Testis (tissue), 3 donors: ENCODE results near the gene PLAC8. TPM values are rescaled to one million over a fixed set of nuclear protein-coding genes. Genes with fewer than 3 reads are reported as not detected.

Source experiments
- DNase-seq: peaks from one replicate; pipeline ENCODE4 v3.0.0-alpha.2; 2019
- H3K27ac ChIP-seq, 2 donors: fragments of 200-600 bp; sonication (generic); one replicate each; pipeline ENCODE4 v1.5.1; 2019
- H3K27me3 ChIP-seq: fragments of 200-600 bp; sonication (generic); one replicate; pipeline ENCODE4 v1.5.1; 2019
- H3K36me3 ChIP-seq: fragments of 200-600 bp; sonication (generic); one replicate; pipeline ENCODE4 v1.5.1; 2017; ENCODE audit warnings: low read depth; ENCODE audit errors: missing control alignments
- H3K4me1 ChIP-seq: fragments of 200-600 bp; sonication (generic); one replicate; pipeline ENCODE4 v1.5.1; 2019
- H3K4me3 ChIP-seq, 2 donors: fragments of 200-600 bp; sonication (generic); one replicate each; pipeline ENCODE4 v1.5.1; 2017 to 2019
- H3K9me3 ChIP-seq: fragments of 200-600 bp; sonication (generic); one replicate; pipeline ENCODE4 v1.5.1; 2017
- CTCF ChIP-seq, 3 experiments: fragments of 450-650 bp in 2 of 3; fragments of 200-600 bp in 1 of 3; sonication (generic) in 1 of 3; IDR thresholded peaks; one replicate each; pipeline ENCODE4 v1.5.1; 2016 to 2019; ENCODE audit warnings: antibody characterized with exemption in 3 of 3, mild to moderate bottlenecking in 2 of 3, moderate library complexity in 1 of 3
- POLR2A ChIP-seq: fragments of 450-650 bp; IDR thresholded peaks from one replicate; pipeline ENCODE4 v1.6.1; 2017; ENCODE audit warnings: antibody characterized with exemption, mild to moderate bottlenecking, moderate library complexity
- WGBS, 2 donors: methylation state at CpG; one replicate each; pipeline ENCODE4 v1.1.5; 2018; 5-methylcytosine and 5-hydroxymethylcytosine counted together
- intact Hi-C: fragments of 100-400 bp; cut with DNase I; formaldehyde crosslinking; loops from one replicate; pipeline ENCODE4 v1.15.1; 2023; ENCODE audit warnings: low total_unique reads
- polyA plus RNA-seq: library from polyadenylated mRNA; stranded (reverse); fragments of 350-450 nt; fragmentation: Illumina TruSeq; extraction: RNeasy Lipid Tissue Mini Kit (QIAGEN cat#74804); gene quantifications from one replicate; pipeline ENCODE4 v1.2.3, GENCODE V29; 2014; ENCODE audit warnings: low read depth, low replicate concordance; ENCODE audit not compliant: insufficient read depth
- total RNA-seq, 2 donors: library from RNA; depleted of rRNA; stranded (reverse); fragments of >200 nt; gene quantifications; one replicate each; pipeline ENCODE4 v1.2.3, GENCODE V29; 2016

PLAC8 gene
- total and polyA plus RNA-seq, 3 donors from 2014 or later: 0.55 to 2.0 (median 1.3) TPM

DNA sequence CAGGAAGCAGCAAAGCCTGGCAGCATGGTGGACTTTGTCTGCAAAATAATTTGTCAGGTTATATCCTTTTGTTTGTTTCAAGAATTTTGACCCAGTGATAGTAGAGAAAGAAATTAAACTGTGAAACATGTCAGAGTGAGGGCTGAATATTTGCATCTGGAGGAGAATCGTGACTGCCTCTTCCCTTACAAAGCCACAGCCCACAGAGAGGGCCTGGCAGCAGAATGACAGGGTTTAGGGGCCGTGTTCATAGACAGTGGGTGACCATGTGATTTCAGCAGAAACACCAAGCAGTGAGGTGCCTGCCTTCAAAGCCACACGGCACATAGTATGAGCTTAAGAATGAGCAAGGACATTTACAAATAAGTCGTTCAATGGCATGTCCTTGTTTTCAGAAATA lies 24.4 kb upstream of the PLAC8 start:
- H3K36me3 ChIP-seq: no peaks in the 10 kb centered on the region
- TF ChIP-seq CTCF (IDR thresholded peaks at IDR 0.05) (no peak), POLR2A (no peak)
- H3K27ac ChIP-seq: no peak overlapping the region
- no peak for DNase-seq
- no peaks in the 10 kb centered on the region for H3K4me1 ChIP-seq
- no peaks in the 10 kb centered on the region for H3K9me3 ChIP-seq
- no peak overlapping the region for H3K4me3 ChIP-seq
- intact Hi-C loops: no loop called here
- 69 to 79% methylated on average over 4 of the region's 4 CpGs for WGBS, 2 donors
- H3K27me3 ChIP-seq: no peaks in the 10 kb centered on the region

GRCh38 chr4:83132065-83132464 lies 17.5 kb upstream of the PLAC8 start:
- Histone ChIP-seq H3K27me3 (no peaks in the 10 kb centered on the region), H3K4me3 (no peak overlapping the region), H3K4me1 (no peaks in the 10 kb centered on the region), H3K27ac (no peak overlapping the region), H3K36me3 (no peaks in the 10 kb centered on the region), H3K9me3 (no peaks in the 10 kb centered on the region)
- 87 to 95% methylated on average over 1 of the region's 1 CpG for WGBS, 2 donors
- TF ChIP-seq CTCF (IDR thresholded peaks at IDR 0.05): no peak
- no peak for TF ChIP-seq POLR2A
- no peak for DNase-seq
- intact Hi-C loops: no loop called here

GRCh38 chr4:83129264-83129663 lies 14.7 kb upstream of the PLAC8 start:
- Histone ChIP-seq H3K9me3 (no peaks in the 10 kb centered on the region), H3K36me3 (no peaks in the 10 kb centered on the region), H3K4me3 (no peak overlapping the region), H3K4me1 (no peaks in the 10 kb centered on the region), H3K27ac (no peak overlapping the region), H3K27me3 (no peaks in the 10 kb centered on the region)
- TF ChIP-seq CTCF (IDR thresholded peaks at IDR 0.05) (no peak), POLR2A (no peak)
- DNase-seq: no peak
- intact Hi-C loops: no loop called here
- WGBS, 2 donors: 57 to 60% methylated on average over 2 of the region's 2 CpGs

DNA sequence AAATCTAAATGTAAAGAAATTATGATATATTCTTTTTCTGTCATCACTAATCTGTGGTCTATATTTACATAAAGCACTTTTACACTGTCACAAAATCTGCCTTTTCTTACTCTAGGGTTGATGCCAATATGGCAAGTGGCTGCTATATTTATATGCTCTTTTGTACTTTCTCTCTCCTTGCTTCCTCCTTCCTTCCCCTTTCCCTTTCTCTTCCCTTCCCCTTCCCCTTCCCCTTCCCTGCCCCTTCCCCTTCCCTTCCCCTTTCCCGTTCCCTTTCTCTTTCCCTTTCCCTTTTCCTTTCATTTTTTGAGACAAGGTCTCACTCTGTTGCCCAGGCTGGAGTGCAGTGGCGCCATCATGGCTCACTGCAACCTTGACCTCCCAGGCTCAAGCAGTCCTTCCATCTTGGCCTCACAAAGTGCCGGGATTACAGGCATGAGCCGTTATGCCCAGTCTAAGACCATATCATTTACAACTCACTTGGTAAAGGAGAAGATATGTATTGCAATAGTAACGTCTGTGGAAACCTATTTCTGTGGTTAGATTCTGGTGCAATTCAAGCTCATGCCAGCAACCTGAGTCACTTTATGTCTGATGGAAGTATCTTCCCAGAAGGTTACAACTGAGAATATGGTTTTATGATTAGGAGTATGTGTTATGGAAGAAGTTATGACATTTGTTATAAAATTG lies 13.9 kb upstream of the PLAC8 start:
- Histone ChIP-seq H3K4me1 (no peaks in the 10 kb centered on the region), H3K4me3 (no peak overlapping the region), H3K9me3 (no peaks in the 10 kb centered on the region), H3K27ac (no peak overlapping the region), H3K27me3 (no peaks in the 10 kb centered on the region), H3K36me3 (no peaks in the 10 kb centered on the region)
- no peak for TF ChIP-seq POLR2A
- TF ChIP-seq CTCF (IDR thresholded peaks at IDR 0.05): no peak
- no peak for DNase-seq
- intact Hi-C loops: no loop called here
- WGBS, 2 donors: 58 to 71% methylated on average over 5 of the region's 5 CpGs

GRCh38 chr4:83125738-83126141 lies 11.2 kb upstream of the PLAC8 start:
- no peak overlapping the region for H3K4me3 ChIP-seq
- H3K4me1 ChIP-seq: no peaks in the 10 kb centered on the region
- 51 to 67% methylated on average over 9 of the region's 9 CpGs for WGBS, 2 donors
- no peak for DNase-seq
- intact Hi-C loops: no loop called here
- no peaks in the 10 kb centered on the region for H3K9me3 ChIP-seq
- H3K36me3 ChIP-seq: no peaks in the 10 kb centered on the region
- no peaks in the 10 kb centered on the region for H3K27me3 ChIP-seq
- H3K27ac ChIP-seq: no peak overlapping the region
- TF ChIP-seq POLR2A (no peak), CTCF (IDR thresholded peaks at IDR 0.05) (no peak)
